Measurements from ENCODE around the gene USP40.

The USP40 gene

DNA sequence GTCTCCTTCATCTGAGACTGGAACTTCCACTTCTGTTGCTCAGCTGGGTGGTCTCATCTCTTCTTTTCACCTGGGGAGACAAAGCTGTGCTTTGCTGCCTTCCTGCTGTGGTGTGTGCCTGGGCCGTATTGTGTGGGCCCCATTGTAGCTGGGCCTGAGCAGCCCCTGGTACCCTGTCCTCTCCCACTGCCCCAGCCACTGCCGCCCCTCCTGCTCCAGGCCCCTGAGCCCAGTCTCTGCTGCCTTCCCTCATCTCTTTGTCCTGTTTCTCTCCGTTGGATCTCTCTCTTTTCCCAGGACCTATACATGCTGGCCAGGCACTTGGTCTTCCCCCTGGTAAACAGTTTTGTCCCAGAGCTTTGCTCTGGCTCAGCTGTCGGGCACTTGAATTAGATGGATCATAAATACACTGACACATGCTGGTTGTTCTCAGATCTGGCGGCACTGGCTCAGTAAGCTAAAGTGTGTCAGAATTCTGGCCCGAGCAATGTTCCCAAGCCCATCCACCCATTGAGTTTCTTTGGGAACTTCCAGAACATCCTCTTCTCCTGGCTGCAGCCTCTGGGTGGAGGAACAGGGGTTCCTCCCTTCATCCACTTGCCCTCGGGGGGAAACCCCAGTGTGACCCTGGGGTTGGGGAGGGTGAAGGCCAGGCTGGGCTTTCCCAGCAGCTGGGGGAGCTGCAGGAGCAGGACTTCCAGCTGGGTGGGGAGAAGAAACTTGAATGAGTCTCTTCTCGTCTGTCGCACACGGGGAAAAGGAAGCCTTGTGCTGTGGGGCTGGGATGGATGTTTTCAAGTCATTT, 113.3 kb downstream of the USP40 start:
- TF ChIP-seq POLR2AphosphoS5 (IDR thresholded peaks at IDR 0.05; ENCODE audit: low read depth, low read length) = no peak
- TF ChIP-seq, protein P1, sequence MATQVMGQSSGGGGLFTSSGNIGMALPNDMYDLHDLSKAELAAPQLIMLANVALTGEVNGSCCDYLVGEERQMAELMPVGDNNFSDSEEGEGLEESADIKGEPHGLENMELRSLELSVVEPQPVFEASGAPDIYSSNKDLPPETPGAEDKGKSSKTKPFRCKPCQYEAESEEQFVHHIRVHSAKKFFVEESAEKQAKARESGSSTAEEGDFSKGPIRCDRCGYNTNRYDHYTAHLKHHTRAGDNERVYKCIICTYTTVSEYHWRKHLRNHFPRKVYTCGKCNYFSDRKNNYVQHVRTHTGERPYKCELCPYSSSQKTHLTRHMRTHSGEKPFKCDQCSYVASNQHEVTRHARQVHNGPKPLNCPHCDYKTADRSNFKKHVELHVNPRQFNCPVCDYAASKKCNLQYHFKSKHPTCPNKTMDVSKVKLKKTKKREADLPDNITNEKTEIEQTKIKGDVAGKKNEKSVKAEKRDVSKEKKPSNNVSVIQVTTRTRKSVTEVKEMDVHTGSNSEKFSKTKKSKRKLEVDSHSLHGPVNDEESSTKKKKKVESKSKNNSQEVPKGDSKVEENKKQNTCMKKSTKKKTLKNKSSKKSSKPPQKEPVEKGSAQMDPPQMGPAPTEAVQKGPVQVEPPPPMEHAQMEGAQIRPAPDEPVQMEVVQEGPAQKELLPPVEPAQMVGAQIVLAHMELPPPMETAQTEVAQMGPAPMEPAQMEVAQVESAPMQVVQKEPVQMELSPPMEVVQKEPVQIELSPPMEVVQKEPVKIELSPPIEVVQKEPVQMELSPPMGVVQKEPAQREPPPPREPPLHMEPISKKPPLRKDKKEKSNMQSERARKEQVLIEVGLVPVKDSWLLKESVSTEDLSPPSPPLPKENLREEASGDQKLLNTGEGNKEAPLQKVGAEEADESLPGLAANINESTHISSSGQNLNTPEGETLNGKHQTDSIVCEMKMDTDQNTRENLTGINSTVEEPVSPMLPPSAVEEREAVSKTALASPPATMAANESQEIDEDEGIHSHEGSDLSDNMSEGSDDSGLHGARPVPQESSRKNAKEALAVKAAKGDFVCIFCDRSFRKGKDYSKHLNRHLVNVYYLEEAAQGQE (IDR thresholded peaks at IDR 0.05; ENCODE audit: insufficient read depth in 1 of 2, low read depth in 2 of 2, low read length in 2 of 2) = no peak
- no peak for TF ChIP-seq SIN3A (IDR thresholded peaks at IDR 0.05; ENCODE audit: borderline replicate concordance, insufficient read depth, low read length)
- no peak for TF ChIP-seq TAF1 (IDR thresholded peaks at IDR 0.05; ENCODE audit: borderline replicate concordance, insufficient read depth, low read length)

DNA sequence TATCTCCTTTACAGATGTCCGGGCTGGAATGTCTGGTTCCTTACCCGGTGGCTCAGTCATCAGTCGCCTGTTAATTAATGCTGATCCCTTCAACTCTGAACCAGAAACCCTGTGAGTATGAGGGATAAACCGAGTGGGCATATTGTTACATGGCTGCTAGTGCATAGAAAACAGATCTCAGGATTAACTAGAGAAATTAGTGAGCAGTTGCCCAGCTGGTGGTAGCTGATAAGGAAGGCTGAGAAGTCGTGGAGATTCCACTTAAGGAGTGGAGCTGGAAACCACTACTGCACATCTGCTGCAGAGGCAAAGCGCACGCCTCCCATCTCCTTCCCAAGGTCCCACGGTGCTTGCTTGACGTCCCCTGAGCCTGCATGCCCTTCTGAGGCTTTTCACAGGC, 114.6 kb downstream of the USP40 start:
- TF ChIP-seq SIN3A (IDR thresholded peaks at IDR 0.05; ENCODE audit: borderline replicate concordance, insufficient read depth, low read length) (no peak), TAF1 (IDR thresholded peaks at IDR 0.05; ENCODE audit: borderline replicate concordance, insufficient read depth, low read length) (no peak), POLR2AphosphoS5 (IDR thresholded peaks at IDR 0.05; ENCODE audit: low read depth, low read length) (no peak), FOXP2 (optimal IDR thresholded peaks at IDR 0.05; ENCODE audit: borderline replicate concordance, extremely low read depth, extremely low read length, insufficient read depth) (no peak)
- TF ChIP-seq, protein P1 (IDR thresholded peaks at IDR 0.05; ENCODE audit: insufficient read depth in 1 of 2, low read depth in 2 of 2, low read length in 2 of 2) = no peak

DNA sequence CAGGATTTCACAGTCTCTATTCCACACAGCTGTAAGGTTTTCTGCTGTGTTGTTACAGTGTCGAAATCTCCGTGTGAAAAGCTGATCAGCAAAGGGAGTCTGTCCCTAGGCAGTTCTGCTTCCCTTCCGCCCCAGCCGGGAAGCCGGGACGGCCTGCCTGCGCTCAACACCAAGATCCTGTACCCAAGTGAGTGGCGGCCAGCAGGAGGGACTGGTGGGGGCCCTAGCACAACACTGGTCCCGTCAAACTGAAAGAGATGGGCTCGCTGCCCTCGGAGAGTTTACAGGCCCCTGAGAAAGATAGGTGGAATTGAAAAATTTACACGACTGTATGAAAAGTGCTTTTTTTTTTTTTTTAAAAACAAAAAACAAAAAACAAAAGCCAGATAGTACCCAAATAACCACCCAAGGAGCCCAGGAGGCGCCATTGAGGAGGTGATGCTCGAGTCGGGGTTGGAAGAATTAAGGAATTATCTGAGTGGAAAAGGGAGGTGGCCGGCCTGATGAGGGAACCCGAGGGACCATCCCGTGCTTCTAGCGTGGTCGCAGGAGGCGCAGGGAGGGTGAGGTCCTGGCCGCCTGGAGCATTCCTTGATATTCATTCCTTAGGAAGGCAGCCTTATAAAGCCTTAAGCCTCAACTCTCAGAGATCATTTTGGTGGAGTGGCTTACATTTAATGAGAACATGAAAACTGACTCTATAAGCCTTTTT, 115.6 kb downstream of the USP40 start:
- TF ChIP-seq, protein P1 (IDR thresholded peaks at IDR 0.05; ENCODE audit: insufficient read depth in 1 of 2, low read depth in 2 of 2, low read length in 2 of 2) = no peak
- TF ChIP-seq TAF1 (IDR thresholded peaks at IDR 0.05; ENCODE audit: borderline replicate concordance, insufficient read depth, low read length) = no peak
- no peak for TF ChIP-seq FOXP2 (optimal IDR thresholded peaks at IDR 0.05; ENCODE audit: borderline replicate concordance, extremely low read depth, extremely low read length, insufficient read depth)
- no peak for TF ChIP-seq SIN3A (IDR thresholded peaks at IDR 0.05; ENCODE audit: borderline replicate concordance, insufficient read depth, low read length)
- TF ChIP-seq POLR2AphosphoS5 (IDR thresholded peaks at IDR 0.05; ENCODE audit: low read depth, low read length) = no peak

DNA sequence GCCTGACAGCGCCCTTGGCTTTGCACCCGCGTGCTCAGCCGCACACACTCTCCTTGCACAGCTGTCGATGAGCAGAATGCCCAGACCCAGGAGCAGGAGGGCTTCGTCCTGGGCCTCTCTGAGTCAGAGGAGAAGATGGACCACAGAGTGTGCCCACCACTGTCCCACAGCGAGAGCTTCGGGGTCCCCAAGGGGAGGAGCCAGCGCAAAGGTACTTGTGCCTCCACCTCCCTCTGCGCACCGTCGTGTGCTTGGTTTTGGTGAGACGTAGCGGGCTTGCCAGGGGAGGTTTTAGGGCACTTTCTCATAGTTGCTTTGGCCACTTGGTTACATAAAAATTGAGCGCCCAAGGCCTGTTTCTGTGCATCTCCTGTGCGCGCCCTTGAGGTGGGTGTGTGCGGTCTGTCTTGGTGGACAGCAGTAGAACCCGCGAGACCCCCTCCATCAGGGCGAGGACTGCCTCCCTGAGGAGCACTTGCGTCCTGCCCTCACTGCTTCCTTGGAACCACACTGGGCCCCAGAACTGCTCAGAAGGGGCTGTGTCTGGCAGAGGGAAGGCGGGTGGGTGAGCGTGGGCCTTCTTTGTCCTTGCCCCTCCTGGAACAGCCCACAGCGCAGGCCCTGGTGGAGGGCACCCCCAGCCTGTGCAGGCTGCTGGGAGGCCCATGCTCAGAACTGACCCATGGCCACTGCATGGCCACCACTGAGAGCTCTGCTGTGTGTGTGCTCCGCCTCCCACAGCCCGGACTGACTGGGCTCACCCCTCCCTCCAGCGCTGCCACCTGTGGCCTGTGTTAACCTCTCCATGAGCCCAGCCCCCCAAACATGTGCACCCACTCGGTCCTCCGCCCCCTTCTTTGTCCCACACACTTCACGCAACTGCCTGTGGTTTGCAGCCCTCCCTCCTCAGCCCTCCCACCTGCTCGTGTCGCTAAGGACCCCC, 116.4 kb downstream of the USP40 start:
- TF ChIP-seq, protein P1 (IDR thresholded peaks at IDR 0.05; ENCODE audit: insufficient read depth in 1 of 2, low read depth in 2 of 2, low read length in 2 of 2) = no peak
- no peak for TF ChIP-seq FOXP2 (optimal IDR thresholded peaks at IDR 0.05; ENCODE audit: borderline replicate concordance, extremely low read depth, extremely low read length, insufficient read depth)

Data from PFSK-1 (cell line).